ENCODE measurements around the gene ST3GAL3. TPM values are rescaled to one million over a fixed set of nuclear protein-coding genes. Genes with fewer than 3 reads are reported as not detected.

Gene ST3GAL3
- total RNA-seq, 4 donors from 2014 or later: 30.2 to 41.4 (median 33.2) TPM

- 90 to 91% methylated on average over 5 of the region's 5 CpGs for WGBS, 2 donors (ENCODE audit: low coverage in 1 of 2)
- H3K27me3 ChIP-seq: no peaks in the 10 kb centered on the region
- no peak overlapping the region for H3K4me3 ChIP-seq
- H3K9me3 ChIP-seq: no peaks in the 10 kb centered on the region
- H3K4me1 ChIP-seq: no peaks in the 10 kb centered on the region
- TF ChIP-seq EP300 (IDR thresholded peaks at IDR 0.05) (no peak), POLR2AphosphoS5 (IDR thresholded peaks at IDR 0.05) (no peak), CTCF (IDR thresholded peaks at IDR 0.05) (no peak), POLR2A (IDR thresholded peaks at IDR 0.05) (no peak)
- H3K27ac ChIP-seq: no peak overlapping the region
- peaks cover 0 to 100% of the 10 kb centered on the region in 2 donors for H3K36me3 ChIP-seq
- ATAC-seq: no peak
Measured at GRCh38 chr1:43699281-43699680, 8.1 kb upstream of the ST3GAL3 start.

GRCh38 chr1:43703836-43704235, 3.5 kb upstream of the ST3GAL3 start:
- H3K4me1 ChIP-seq: peaks cover 0 to 30% (median 11%) of the 10 kb centered on the region in 3 donors
- no peak for ATAC-seq

GRCh38 chr1:43704838-43705237, 2.5 kb upstream of the ST3GAL3 start:
- Histone ChIP-seq H3K27ac (peak overlapping the region in 1 of 4 donors; percentile 22), H3K4me3 (no peak overlapping the region), H3K9me3 (no peaks in the 10 kb centered on the region), H3K27me3 (no peaks in the 10 kb centered on the region), H3K4me1 (peaks cover 0 to 41% (median 14%) of the 10 kb centered on the region in 3 donors), H3K36me3 (peaks cover 0 to 66% of the 10 kb centered on the region in 2 donors)
- 40 to 71% methylated on average over 1 of the region's 2 CpGs for WGBS, 2 donors (ENCODE audit: low coverage in 1 of 2)
- TF ChIP-seq CTCF (IDR thresholded peaks at IDR 0.05): peak in 1 of 4 experiments; percentile 19
- no peak for TF ChIP-seq POLR2AphosphoS5 (IDR thresholded peaks at IDR 0.05)
- no peak for ATAC-seq

More at GRCh38 chr1:43703836-43704235, 3.5 kb upstream of the ST3GAL3 start:
- no peak overlapping the region for H3K27ac ChIP-seq
- no peak for TF ChIP-seq EP300 (IDR thresholded peaks at IDR 0.05)
- no peak for TF ChIP-seq POLR2A (IDR thresholded peaks at IDR 0.05)
- no peak for TF ChIP-seq POLR2AphosphoS5 (IDR thresholded peaks at IDR 0.05)
- no peak for TF ChIP-seq CTCF (IDR thresholded peaks at IDR 0.05)
- no peak overlapping the region for H3K4me3 ChIP-seq
- H3K27me3 ChIP-seq: no peaks in the 10 kb centered on the region
- peaks cover 0 to 70% of the 10 kb centered on the region in 2 donors for H3K36me3 ChIP-seq
- H3K9me3 ChIP-seq: no peaks in the 10 kb centered on the region

- 67 to 80% methylated on average over 1 of the region's 4 CpGs for WGBS, 2 donors (ENCODE audit: low coverage in 1 of 2)
- Histone ChIP-seq H3K9me3 (no peaks in the 10 kb centered on the region), H3K4me1 (peaks cover 0 to 43% (median 14%) of the 10 kb centered on the region in 3 donors), H3K4me3 (no peak overlapping the region), H3K27ac (no peak overlapping the region), H3K36me3 (peaks cover 0 to 66% of the 10 kb centered on the region in 2 donors), H3K27me3 (no peaks in the 10 kb centered on the region)
- ATAC-seq: no peak
- TF ChIP-seq POLR2A (IDR thresholded peaks at IDR 0.05) (no peak), EP300 (IDR thresholded peaks at IDR 0.05) (no peak), CTCF (IDR thresholded peaks at IDR 0.05) (no peak), POLR2AphosphoS5 (IDR thresholded peaks at IDR 0.05) (no peak)
Measured at GRCh38 chr1:43705334-43705733, 2.0 kb upstream of the ST3GAL3 start.

GRCh38 chr1:43705982-43706597, 1.2 kb upstream of the ST3GAL3 start:
- Histone ChIP-seq H3K27me3 (no peaks in the 10 kb centered on the region), H3K9me3 (no peaks in the 10 kb centered on the region), H3K27ac (no peak overlapping the region), H3K36me3 (peaks cover 0 to 59% of the 10 kb centered on the region in 2 donors), H3K4me1 (peaks cover 0 to 43% (median 14%) of the 10 kb centered on the region in 3 donors), H3K4me3 (peak overlapping the region in 1 of 2 donors; percentile 95)
- WGBS, 2 donors (ENCODE audit: low coverage in 1 of 2): 0 to 47% methylated on average over 1 to 2 of the region's 5 CpGs
- ATAC-seq: no peak
- no peak for TF ChIP-seq CTCF (IDR thresholded peaks at IDR 0.05)
- no peak for TF ChIP-seq EP300 (IDR thresholded peaks at IDR 0.05)
- no peak for TF ChIP-seq POLR2AphosphoS5 (IDR thresholded peaks at IDR 0.05)
- no peak for TF ChIP-seq POLR2A (IDR thresholded peaks at IDR 0.05)
